ENCODE measurements around the gene ST8SIA4.

GRCh38 chr5:100902440-100903038 lies 543 bp downstream of the ST8SIA4 start:
- TF ChIP-seq CTCF (IDR thresholded peaks at IDR 0.05) (no peak), POLR2AphosphoS5 (IDR thresholded peaks at IDR 0.05) (no peak), POLR2A (IDR thresholded peaks at IDR 0.05) (no peak)

Data from transverse colon (tissue), 4 donors.